Measurements from ENCODE around the gene DYRK1B. TPM values are rescaled to one million over a fixed set of nuclear protein-coding genes. Genes with fewer than 3 reads are reported as not detected.
A peak's percentile ranks its signal among the peaks of the same experiment; 100 is the strongest.

The DYRK1B gene
- total RNA-seq, 2 donors from 2014 or later = 11.8 to 12.7 TPM

- Histone ChIP-seq H3K9me3 (no peaks in the 10 kb centered on the region), H3K4me1 (no peaks in the 10 kb centered on the region), H3K9ac (ENCODE audit: low read depth in 2 of 2, low read length in 2 of 2) (peak overlapping the region; percentile 74 to 76), H3K27ac (no peak overlapping the region), H3K27me3 (no peaks in the 10 kb centered on the region), H3K36me3 (no peaks in the 10 kb centered on the region), H3K4me3 (peak overlapping the region; percentile 65)
- intact Hi-C loops (cut with DNase I) = no loop called here
- DNase-seq = no peak
- TF ChIP-seq CTCF (IDR thresholded peaks at IDR 0.05) = no peak
Observed at GRCh38 chr19:39823686-39824085, 10.3 kb downstream of the DYRK1B start.

GRCh38 chr19:39820696-39821095 is 13.3 kb downstream of the DYRK1B start:
- Histone ChIP-seq H3K27ac (no peak overlapping the region), H3K4me1 (no peaks in the 10 kb centered on the region), H3K36me3 (no peaks in the 10 kb centered on the region), H3K9me3 (no peaks in the 10 kb centered on the region), H3K27me3 (no peaks in the 10 kb centered on the region), H3K9ac (ENCODE audit: low read depth in 2 of 2, low read length in 2 of 2) (no peak overlapping the region), H3K4me3 (no peak overlapping the region)
- intact Hi-C loops (cut with DNase I) = no loop called here
- TF ChIP-seq CTCF (IDR thresholded peaks at IDR 0.05) = no peak
- no peak for DNase-seq

- H3K4me3 ChIP-seq = no peak overlapping the region
- intact Hi-C loops (cut with DNase I) = no loop called here
- no peak for TF ChIP-seq CTCF (IDR thresholded peaks at IDR 0.05)
- H3K4me1 ChIP-seq = no peaks in the 10 kb centered on the region
- DNase-seq = no peak
- H3K9ac ChIP-seq (ENCODE audit: low read depth in 2 of 2, low read length in 2 of 2) = no peak overlapping the region
- H3K36me3 ChIP-seq = no peaks in the 10 kb centered on the region
- H3K27me3 ChIP-seq = no peaks in the 10 kb centered on the region
- H3K27ac ChIP-seq = no peak overlapping the region
- H3K9me3 ChIP-seq = no peaks in the 10 kb centered on the region
Observed at GRCh38 chr19:39819786-39820185, 14.2 kb downstream of the DYRK1B start.

- H3K27me3 ChIP-seq = no peaks in the 10 kb centered on the region
- intact Hi-C loops (cut with DNase I) = no loop called here
- H3K27ac ChIP-seq = no peak overlapping the region
- H3K4me3 ChIP-seq = no peak overlapping the region
- TF ChIP-seq CTCF (IDR thresholded peaks at IDR 0.05) = no peak
- H3K4me1 ChIP-seq = no peaks in the 10 kb centered on the region
- no peaks in the 10 kb centered on the region for H3K9me3 ChIP-seq
- DNase-seq = no peak
- no peaks in the 10 kb centered on the region for H3K36me3 ChIP-seq
- no peak overlapping the region for H3K9ac ChIP-seq (ENCODE audit: low read depth in 2 of 2, low read length in 2 of 2)
Observed at GRCh38 chr19:39818626-39819097, 15.3 kb downstream of the DYRK1B start.

GRCh38 chr19:39817888-39818561 is 15.9 kb downstream of the DYRK1B start:
- H3K36me3 ChIP-seq = no peaks in the 10 kb centered on the region
- H3K27me3 ChIP-seq = no peaks in the 10 kb centered on the region
- intact Hi-C loops (cut with DNase I) = no loop called here
- no peaks in the 10 kb centered on the region for H3K4me1 ChIP-seq
- H3K27ac ChIP-seq = no peak overlapping the region
- H3K9ac ChIP-seq (ENCODE audit: low read depth in 2 of 2, low read length in 2 of 2) = no peak overlapping the region
- H3K9me3 ChIP-seq = no peaks in the 10 kb centered on the region
- no peak overlapping the region for H3K4me3 ChIP-seq
- no peak for DNase-seq
- TF ChIP-seq CTCF (IDR thresholded peaks at IDR 0.05) = no peak
